D341Med (cell line): Measurements from ENCODE around the gene TNFRSF14.
A peak's percentile ranks its signal among the peaks of the same experiment; 100 is the strongest.

Experiments used
- DNase-seq: peaks from one replicate; pipeline ENCODE4 v3.0.0; 2012; ENCODE audit warnings: low spot score

Gene TNFRSF14

DNA sequence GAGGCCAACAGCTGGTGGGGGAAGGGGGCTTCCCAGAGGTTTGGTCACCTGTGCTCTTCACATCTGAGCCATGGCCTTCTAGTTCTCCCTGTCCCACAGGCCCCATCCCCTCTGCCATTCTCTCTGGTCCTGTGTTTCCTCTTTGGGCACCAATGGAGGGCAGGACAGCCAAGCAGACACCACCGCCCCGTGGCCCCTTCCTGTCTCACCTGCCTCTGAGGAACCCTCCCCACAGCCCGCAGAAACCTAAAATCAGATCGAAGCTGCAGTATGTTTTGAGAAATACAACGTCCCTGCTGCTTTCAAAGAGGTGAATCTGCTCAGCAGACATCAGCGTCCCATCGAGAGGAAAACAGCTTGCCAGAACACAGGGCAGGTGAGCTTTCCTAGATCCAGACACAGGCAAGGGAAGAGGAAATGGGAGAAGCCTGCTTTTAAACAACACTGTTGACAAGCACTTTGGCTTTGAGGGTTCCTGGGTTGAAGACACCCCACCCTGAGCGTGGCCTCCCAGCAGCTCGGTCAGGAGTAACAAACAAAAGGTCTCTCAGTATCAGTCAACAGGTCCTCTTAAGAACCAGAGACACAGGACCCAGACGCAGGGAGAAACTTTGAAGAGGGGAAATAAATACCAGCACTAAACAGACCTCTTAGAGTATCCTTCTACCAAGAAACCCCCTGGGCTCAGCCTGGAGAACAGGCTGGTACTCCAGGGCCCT is 32.1 kb upstream of the TNFRSF14 start:
- DNase-seq = no peak

GRCh38 chr1:2525572-2525919 is 30.6 kb upstream of the TNFRSF14 start:
- DNase-seq = no peak

DNA sequence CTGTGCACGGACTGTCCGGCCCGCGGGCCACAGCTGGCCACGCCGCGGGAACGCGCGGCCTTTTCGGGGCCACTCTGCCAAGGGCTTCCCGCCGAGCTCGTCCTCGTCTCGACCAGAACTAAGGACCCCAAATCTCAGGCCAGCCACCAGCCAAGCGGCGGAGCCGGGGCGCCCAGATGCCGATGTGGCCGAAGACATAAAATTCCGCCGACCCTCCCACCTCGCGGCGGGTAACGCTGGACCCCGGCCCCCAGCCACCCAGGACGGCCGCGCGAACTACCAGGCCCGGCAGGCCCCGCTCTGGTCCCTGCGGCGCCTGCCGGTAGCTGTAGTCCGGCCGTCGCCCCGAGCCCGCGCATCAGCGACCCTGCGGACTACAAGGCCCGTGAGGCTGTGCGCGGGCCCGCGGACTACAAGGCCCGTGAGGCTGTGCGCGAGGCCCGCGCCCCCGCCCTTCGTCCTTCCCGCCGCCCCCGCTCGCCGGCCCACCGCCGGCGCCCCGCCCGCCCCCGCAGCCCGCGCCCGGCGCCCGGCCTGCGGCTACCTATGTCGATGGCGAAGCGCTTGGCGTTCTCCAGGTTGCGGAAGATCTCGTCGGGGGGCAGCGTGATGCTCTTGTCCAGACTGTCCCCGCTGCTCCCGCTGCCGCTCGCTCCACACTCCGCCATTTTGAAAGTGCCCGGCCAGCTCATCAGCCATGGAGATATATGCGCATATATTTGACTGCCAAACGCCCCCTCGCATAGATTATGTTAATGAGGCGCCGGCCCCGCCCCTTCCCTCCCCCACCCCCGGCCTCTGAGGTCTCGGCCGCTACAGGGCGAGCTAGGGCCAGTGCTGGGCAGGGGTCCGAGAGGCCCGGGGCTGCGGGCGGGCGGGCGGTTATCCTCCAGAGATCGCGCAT is 30.0 kb upstream of the TNFRSF14 start, which contains the start of gene PANK4:
TSS of gene PANK4 (minus strand) at position 677 of the 904 bp plus-strand sequence. CDS start at position 668, 9 bp downstream.
- peak; percentile 95 for DNase-seq

GRCh38 chr1:2526824-2527555 is 29.2 kb upstream of the TNFRSF14 start:
- no peak for DNase-seq

- no peak for DNase-seq
Observed at GRCh38 chr1:2527556-2527860, 28.7 kb upstream of the TNFRSF14 start.

DNA sequence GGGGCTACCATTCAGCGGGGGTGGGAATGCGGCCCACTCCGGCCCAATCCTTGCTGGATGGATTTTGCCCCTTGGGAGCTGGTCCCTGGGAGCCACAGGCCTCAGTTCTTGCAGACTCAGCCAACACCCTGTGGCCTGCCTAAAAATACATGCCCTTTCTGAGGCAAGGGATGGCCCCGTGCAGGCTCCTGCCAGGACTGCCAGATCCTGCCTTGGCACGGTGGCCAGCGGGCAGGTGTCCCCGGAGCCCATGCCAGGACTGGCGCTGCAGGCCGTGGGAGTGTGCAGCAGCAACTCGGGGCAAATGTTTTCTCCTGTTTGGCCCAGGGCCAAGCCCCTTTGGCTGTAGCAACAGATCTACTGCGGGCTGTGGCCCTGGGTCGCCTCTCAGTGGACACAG is 28.2 kb upstream of the TNFRSF14 start:
- no peak for DNase-seq

DNA sequence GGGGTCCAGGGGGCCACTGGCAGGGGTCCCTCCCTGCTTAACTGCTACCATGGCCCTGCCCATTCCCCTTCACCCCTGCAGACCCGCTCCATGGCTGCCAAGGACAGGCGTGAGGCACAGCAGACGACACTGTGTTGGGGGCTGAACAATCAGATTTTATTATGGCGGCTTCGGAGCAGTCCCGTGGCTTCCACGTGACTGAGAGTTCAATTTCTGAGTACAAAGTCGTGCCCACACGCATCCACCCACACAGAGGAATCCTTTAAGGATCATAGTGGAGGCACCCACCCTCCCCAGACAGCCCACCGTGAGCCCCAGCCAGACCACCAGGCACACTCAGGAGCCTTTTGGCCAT is 27.6 kb upstream of the TNFRSF14 start:
- no peak for DNase-seq

GRCh38 chr1:2528966-2529783 is 27.0 kb upstream of the TNFRSF14 start:
- DNase-seq = no peak

- DNase-seq = no peak
Observed at GRCh38 chr1:2529784-2530512, 26.2 kb upstream of the TNFRSF14 start, which contains the start of gene HES5. HES5 (minus strand) TSS chr1:2530263; CDS start chr1:2530164, 99 bp downstream.

GRCh38 chr1:2530513-2531361 is 25.4 kb upstream of the TNFRSF14 start:
- DNase-seq = no peak

GRCh38 chr1:2532485-2533160 is 23.5 kb upstream of the TNFRSF14 start:
- no peak for DNase-seq

- DNase-seq = no peak
Observed at GRCh38 chr1:2533365-2533764, 22.8 kb upstream of the TNFRSF14 start.

GRCh38 chr1:2534315-2534686 is 21.9 kb upstream of the TNFRSF14 start:
- no peak for DNase-seq

DNA sequence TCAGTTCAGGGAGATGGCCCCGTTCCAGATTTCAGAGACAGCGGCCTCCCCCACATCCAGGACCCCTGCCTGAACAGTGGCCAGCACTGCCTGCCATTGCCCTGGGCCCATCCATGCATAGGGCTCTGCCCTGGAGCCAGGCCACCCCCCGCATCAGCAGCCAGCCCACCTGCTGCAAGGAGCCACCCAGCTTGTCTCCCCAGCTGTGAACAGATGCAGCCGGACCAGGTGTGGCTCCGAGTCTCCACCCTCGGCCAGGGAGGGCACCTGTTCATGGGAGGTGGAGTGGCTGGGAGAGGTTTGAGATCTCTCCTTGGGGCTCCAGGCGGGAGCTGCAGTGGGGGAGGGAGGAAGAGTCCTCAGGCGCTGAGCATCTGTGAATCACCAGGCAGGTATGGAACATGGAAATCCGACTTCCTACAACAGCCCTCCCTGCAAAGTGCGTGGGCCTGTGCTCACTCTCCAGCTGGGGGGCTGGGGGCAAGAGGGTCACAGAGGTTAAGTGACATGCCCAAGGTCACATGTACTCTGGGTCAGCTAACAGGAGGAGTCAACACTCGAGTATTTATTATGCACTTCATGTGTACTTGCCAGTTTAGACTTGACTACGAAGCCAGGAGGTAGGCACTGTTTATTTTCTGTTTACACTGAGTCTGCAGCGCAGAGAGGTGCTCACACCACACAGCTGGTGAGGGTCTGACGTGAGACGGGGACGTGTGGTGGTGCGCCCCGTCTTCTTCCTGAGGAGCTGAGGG is 21.3 kb upstream of the TNFRSF14 start:
- DNase-seq = no peak

DNA sequence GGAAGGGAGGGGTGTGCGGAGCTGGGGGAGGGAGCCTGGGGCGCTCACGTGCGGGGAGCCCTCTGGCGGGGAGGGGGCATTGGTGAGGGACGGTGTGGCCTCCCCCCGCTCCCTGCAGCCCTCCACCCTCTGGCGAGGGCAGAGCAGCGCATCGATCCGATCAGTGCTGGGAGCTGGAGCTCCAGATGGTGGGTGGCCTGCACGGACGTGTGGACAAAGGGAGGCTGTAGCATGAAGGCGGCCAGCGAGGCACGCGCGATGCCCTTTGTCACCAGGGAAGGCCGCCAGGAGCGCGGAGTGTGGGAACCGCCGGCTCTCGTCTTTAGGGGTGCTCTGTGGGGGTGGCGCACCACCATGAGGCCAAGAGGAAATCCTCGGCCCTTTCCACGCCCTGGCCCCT is 20.7 kb upstream of the TNFRSF14 start:
- DNase-seq = no peak

DNA sequence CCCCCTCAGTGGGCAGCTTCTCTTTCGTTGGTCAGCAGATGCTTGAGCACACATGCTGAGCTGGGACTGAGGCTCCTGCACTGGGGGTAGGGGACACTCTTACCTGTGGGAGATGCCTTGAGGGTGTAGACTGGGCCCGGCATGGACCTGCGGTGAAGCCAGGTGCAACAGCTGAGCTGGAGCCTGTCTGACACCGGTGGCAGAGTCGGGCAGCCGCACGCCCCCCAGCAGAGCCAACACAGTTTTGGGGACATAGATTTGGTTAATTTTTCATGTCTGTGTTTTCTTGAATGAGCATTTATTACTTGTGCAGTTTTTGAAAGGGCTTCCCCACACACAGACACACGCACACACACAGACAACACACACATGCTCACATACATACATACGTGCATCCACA is 20.2 kb upstream of the TNFRSF14 start:
- no peak for DNase-seq

- no peak for DNase-seq
Observed at GRCh38 chr1:2537784-2538115, 18.4 kb upstream of the TNFRSF14 start.

DNA sequence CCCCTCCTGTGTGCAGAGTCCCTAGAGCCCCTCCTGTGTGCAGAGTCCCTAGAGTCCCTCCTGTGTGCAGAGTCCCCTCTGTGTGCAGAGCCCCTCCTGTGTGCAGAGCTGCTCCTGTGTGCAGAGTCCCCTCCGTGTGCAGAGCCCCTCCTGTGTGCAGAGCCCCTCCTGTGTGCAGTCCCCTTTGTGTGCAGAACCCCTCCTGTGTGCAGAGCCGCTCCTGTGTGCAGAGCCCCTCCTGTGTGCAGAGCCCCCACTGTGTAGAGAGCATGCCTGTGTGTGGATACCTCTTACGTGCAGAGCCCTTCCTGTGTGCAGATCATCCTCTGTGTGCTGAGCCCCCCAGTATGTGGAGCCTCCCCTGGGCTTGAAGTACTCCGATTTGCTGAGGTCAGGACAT is 17.8 kb upstream of the TNFRSF14 start:
- DNase-seq = no peak

DNA sequence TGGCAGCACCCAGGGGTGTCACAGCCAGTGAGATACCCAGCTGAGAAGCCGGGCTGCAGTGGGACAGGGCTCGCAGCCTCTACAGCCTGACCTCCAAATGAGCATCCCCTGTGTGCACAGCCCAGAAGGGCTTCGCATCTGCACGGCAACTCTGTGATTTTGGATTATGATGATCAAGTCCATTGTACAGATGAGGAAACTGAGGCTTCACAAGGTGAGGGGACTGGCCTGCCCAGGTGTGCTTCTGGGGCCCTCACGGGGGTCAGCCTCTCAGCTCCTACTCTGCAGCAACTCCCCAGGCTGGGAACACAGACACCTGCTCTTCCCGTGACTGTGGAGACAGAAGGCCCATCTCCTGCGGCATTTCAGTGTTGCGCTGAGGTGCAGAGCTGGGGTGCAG is 17.3 kb upstream of the TNFRSF14 start:
- DNase-seq = no peak
